KOPT-K1 (cell line): ENCODE data around the gene DGKK.
"Not testable (repeated sequence)": the region's sequence is repeated elsewhere in the genome, so short reads cannot be mapped to it uniquely, and the experiment has no call there.

Experiments
- H3K27ac ChIP-seq: fragments of 200-600 bp; sonication (generic); 2 replicates; pipeline ENCODE4 v1.5.1; 2016; ENCODE audit warnings: antibody characterized with exemption, mild to moderate bottlenecking, low read depth, low read length; ENCODE audit not compliant: poor library complexity, severe bottlenecking
- H3K36me3 ChIP-seq: fragments of 200-600 bp; sonication (generic); 2 replicates; pipeline ENCODE4 v1.5.1; 2017; ENCODE audit warnings: antibody characterized with exemption, mild to moderate bottlenecking, low read length, moderate library complexity; ENCODE audit not compliant: insufficient read depth
- H3K9me3 ChIP-seq: fragments of 200-600 bp; sonication (generic); 2 replicates; pipeline ENCODE4 v1.5.1; 2017; ENCODE audit warnings: antibody characterized with exemption, low read length, mild to moderate bottlenecking; ENCODE audit not compliant: insufficient read depth, poor library complexity, severe bottlenecking

The DGKK gene

DNA sequence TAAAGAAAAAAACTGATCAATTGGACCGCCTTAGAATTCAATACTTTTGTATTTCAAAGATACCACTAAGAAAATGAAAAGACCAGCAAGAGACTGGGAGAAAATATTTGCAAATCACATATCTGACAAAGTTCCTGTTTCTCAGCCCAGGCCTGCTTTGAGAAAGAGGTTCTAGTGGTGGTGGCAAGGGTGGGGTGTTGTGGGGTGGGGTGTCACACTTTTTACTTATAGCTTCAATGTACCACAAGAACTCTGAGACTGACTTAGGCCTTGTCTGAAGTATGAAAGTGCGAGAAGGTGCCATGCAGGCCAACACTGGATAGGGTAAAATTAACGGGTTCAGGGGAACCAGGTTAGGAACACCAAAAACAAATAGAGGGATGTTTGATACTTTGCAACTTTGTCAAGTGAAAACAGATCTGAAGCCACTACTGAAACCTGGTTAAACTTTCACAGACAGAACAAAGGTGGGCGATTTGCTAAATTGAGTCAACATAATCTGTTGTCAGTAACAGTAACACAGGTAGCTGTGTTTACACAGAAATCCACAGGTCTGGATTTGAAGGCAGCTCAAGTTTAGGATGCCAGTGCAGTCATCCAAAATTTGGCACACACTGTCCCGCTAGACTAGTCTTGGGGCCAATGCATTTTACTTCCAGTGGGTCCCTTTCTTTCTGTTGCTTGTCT, 88.8 kb downstream of the DGKK start:
- no peaks in the 10 kb centered on the region for H3K36me3 ChIP-seq
- no peak overlapping the region for H3K27ac ChIP-seq
- H3K9me3 ChIP-seq = no peaks in the 10 kb centered on the region

- Histone ChIP-seq H3K36me3 (no peaks in the 10 kb centered on the region), H3K9me3 (no peaks in the 10 kb centered on the region)
These were observed 95.0 kb downstream of the DGKK start for GRCh38 chrX:50375481-50376267.

GRCh38 chrX:50372966-50373365, 97.7 kb downstream of the DGKK start:
- H3K9me3 ChIP-seq = no peaks in the 10 kb centered on the region

More at GRCh38 chrX:50375481-50376267, 95.0 kb downstream of the DGKK start:
- no peak overlapping the region for H3K27ac ChIP-seq

DNA sequence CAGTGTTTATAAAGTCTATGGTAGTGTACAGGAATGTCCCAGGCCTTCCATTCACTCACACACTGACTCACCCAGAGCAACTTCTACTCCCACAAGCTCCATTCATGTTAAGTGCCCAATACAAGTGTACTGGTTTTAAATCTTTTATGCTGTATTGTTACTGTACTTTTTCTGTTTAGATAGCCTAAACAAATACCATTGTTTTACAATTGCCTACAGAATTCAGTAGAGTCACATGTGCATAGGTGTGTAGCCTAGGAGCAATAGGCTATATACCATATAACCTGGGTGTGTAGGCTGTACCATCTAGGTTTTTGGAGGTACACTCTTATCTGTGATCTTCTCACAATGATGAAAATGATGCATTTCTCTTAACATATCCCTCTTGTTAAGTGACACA, 126.7 kb downstream of the DGKK start:
- H3K36me3 ChIP-seq = no peaks in the 10 kb centered on the region
- no peaks in the 10 kb centered on the region for H3K9me3 ChIP-seq
- no peak overlapping the region for H3K27ac ChIP-seq

More at GRCh38 chrX:50372966-50373365, 97.7 kb downstream of the DGKK start:
- H3K27ac ChIP-seq = no peak overlapping the region
- no peaks in the 10 kb centered on the region for H3K36me3 ChIP-seq

- no peaks in the 10 kb centered on the region for H3K36me3 ChIP-seq
- no peak overlapping the region for H3K27ac ChIP-seq
- H3K9me3 ChIP-seq = no peaks in the 10 kb centered on the region
These were observed 137.3 kb downstream of the DGKK start for GRCh38 chrX:50333308-50333707.

DNA sequence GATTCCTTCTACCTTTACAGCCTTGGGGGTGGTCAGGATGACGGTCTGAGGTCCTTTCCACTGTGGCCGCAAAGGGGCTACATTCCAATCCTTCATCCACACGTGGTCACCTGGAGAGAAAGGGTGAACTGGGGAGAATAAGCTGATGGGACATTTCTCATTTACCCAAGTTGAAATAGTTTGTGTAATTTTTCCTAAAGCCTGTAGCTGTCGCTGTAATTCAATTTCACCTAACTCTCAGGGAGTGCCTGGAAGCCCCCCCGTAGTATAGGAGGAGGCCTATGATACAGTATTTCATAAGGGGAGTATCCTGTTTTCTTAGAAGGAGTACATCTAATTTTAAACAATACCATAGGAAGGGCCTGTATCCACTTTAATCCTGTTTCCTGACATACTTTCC, 138.0 kb downstream of the DGKK start:
- not testable (repeated sequence) for H3K27ac ChIP-seq, H3K36me3 ChIP-seq, H3K9me3 ChIP-seq

DNA sequence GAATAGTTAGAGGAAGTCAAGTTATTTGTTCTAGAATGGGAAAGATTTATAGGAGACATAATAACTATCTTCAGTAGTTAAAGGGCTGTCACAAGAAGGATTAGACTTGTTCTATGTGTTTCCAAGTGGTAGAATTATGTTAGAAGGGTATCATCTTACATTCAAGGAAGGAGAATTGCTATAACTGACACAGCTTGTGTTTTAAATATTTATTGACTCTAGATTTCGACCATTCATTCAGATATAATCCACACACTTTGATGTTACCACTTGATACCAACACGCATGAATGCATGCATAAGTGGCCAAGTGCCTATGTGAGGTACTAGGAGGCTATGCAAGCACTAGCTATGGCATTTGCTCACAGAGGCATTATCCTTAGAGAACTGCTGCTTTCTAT, 143.4 kb downstream of the DGKK start:
- Histone ChIP-seq H3K9me3 (no peaks in the 10 kb centered on the region), H3K27ac (no peak overlapping the region), H3K36me3 (no peaks in the 10 kb centered on the region)
